HepG2 (cell line): ENCODE data around the gene STAT4. TPM values are rescaled to one million over a fixed set of nuclear protein-coding genes. Genes with fewer than 3 reads are reported as not detected.
A peak's percentile ranks its signal among the peaks of the same experiment; 100 is the strongest.

ENCODE experiments used
- ADNP ChIP-seq: sonication (generic); formaldehyde crosslinking; IDR thresholded peaks from 2 replicates; pipeline ENCODE4 v1.4.0; 2020; ENCODE audit warnings: missing genetic modification reagents
- CENPT ChIP-seq: sonication (generic); formaldehyde crosslinking; IDR thresholded peaks from 2 replicates; pipeline ENCODE4 v1.8.0; 2022; ENCODE audit warnings: low read depth, mild to moderate bottlenecking, moderate library complexity, missing genetic modification reagents
- GATAD2A ChIP-seq: IDR thresholded peaks from 2 replicates; pipeline ENCODE4 v1.6.1; 2016
- NFIB ChIP-seq: sonication (generic); formaldehyde crosslinking; IDR thresholded peaks from 2 replicates; pipeline ENCODE4 v1.9.0; 2021; ENCODE audit warnings: missing genetic modification reagents, mild to moderate bottlenecking, borderline replicate concordance
- POLR2AphosphoS2 ChIP-seq: IDR thresholded peaks from 2 replicates; pipeline ENCODE4 v1.6.1; 2011; ENCODE audit warnings: low read depth, low read length, improper control_type of control experiment
- PRMT3 ChIP-seq: sonication (generic); formaldehyde crosslinking; IDR thresholded peaks from 2 replicates; pipeline ENCODE4 v1.8.1; 2022; ENCODE audit warnings: low read depth, mild to moderate bottlenecking, moderate library complexity, missing genetic modification reagents, borderline replicate concordance
- SIX1 ChIP-seq: sonication (generic); formaldehyde crosslinking; IDR thresholded peaks from 2 replicates; pipeline ENCODE4 v1.4.0; 2020; ENCODE audit warnings: missing genetic modification reagents, borderline replicate concordance
- SMYD3 ChIP-seq: sonication (generic); formaldehyde crosslinking; IDR thresholded peaks from 2 replicates; pipeline ENCODE4 v1.8.1; 2023; ENCODE audit warnings: mild to moderate bottlenecking, missing genetic modification reagents
- SP1 ChIP-seq, 2 experiments: fragments of 450-650 bp in 1 of 2; sonication (generic) in 1 of 2; formaldehyde crosslinking in 1 of 2; IDR thresholded peaks; 2 replicates each; pipeline versions ENCODE4 v1.4.0 to v1.6.1; 2016 to 2020; ENCODE audit warnings: missing genetic modification reagents in 1 of 2
- SP5 ChIP-seq: IDR thresholded peaks from 2 replicates; pipeline ENCODE4 v1.6.1; 2016; ENCODE audit warnings: low read depth, borderline replicate concordance
- ZNF142 ChIP-seq: sonication (generic); formaldehyde crosslinking; IDR thresholded peaks from 2 replicates; pipeline ENCODE4 v1.4.0; 2020; ENCODE audit warnings: missing genetic modification reagents
- ZNF18 ChIP-seq: sonication (generic); formaldehyde crosslinking; IDR thresholded peaks from 2 replicates; pipeline ENCODE4 v1.8.0; 2022; ENCODE audit warnings: mild to moderate bottlenecking, missing genetic modification reagents; ENCODE audit not compliant: insufficient replicate concordance
- ZNF292 ChIP-seq: sonication (generic); formaldehyde crosslinking; IDR thresholded peaks from 2 replicates; pipeline ENCODE4 v1.8.1; 2022; ENCODE audit warnings: mild to moderate bottlenecking, low read depth, missing genetic modification reagents, borderline replicate concordance
- ZNF543 ChIP-seq: sonication (generic); formaldehyde crosslinking; IDR thresholded peaks from 2 replicates; pipeline ENCODE4 v1.4.0; 2020; ENCODE audit warnings: mild to moderate bottlenecking, missing genetic modification reagents
- ZNF549 ChIP-seq: sonication (generic); formaldehyde crosslinking; IDR thresholded peaks from 2 replicates; pipeline ENCODE4 v1.5.0; 2020; ENCODE audit warnings: missing genetic modification reagents
- ZNF672 ChIP-seq: sonication (generic); formaldehyde crosslinking; IDR thresholded peaks from 2 replicates; pipeline ENCODE4 v1.8.1; 2022; ENCODE audit warnings: missing genetic modification reagents
- ZNF737 ChIP-seq: sonication (generic); formaldehyde crosslinking; IDR thresholded peaks from 2 replicates; pipeline ENCODE4 v1.5.0; 2020; ENCODE audit warnings: missing genetic modification reagents, mild to moderate bottlenecking, borderline replicate concordance
- ZNF773 ChIP-seq: sonication (generic); formaldehyde crosslinking; IDR thresholded peaks from 2 replicates; pipeline ENCODE4 v1.4.0; 2020; ENCODE audit warnings: missing genetic modification reagents, borderline replicate concordance
- polyA plus RNA-seq, 8 experiments: library from polyadenylated mRNA; depleted of rRNA in 3 of 8; stranded (reverse) in 7 of 8; unstranded in 1 of 8; fragments of >200 nt; fragmentation: Illumina TruSeq in 4 of 8; extraction: Trizol in 4 of 8; gene quantifications; 2 replicates each; pipeline versions ENCODE4 v1.2.1 to v1.2.3, GENCODE V29; 2011 to 2016; ENCODE audit warnings: low read depth in 4 of 8, missing spikeins in 1 of 8, mixed read lengths in 1 of 8; ENCODE audit not compliant: insufficient read depth in 1 of 8
- total RNA-seq, 5 experiments: library from RNA; depleted of rRNA; stranded (reverse); fragments of >200 nt; fragmentation: Illumina TruSeq; extraction: Trizol; gene quantifications; 2 replicates each; pipeline ENCODE4 v1.2.3, GENCODE V29; 2016; ENCODE audit warnings: low read depth in 1 of 5
- TF ChIP-seq, protein P1 (sequence below): IDR thresholded peaks from 2 replicates; pipeline ENCODE4 v1.6.1; 2018; ENCODE audit warnings: missing genetic modification reagents, mild to moderate bottlenecking, missing compliant biosample characterization
- TF ChIP-seq, protein P2 (sequence below): sonication (generic); formaldehyde crosslinking; IDR thresholded peaks from 2 replicates; pipeline ENCODE4 v1.4.0; 2020; ENCODE audit warnings: missing genetic modification reagents

STAT4 gene
- total and polyA plus RNA-seq, 2 of the 13 experiments (the other 11 are each of a cell fraction or from before 2014, with no cell fraction given) = 0.37 TPM; not detected in 1

GRCh38 chr2:191013932-191014652, 136.7 kb downstream of the STAT4 start, which contains the start of gene STAT1 (continued):
- TF ChIP-seq SMYD3 (CRISPR knock-in tag) = peak; percentile 82
- TF ChIP-seq ZNF18 (CRISPR knock-in tag) = no peak
- peak; percentile 67; the same call in 1 of the 2 replicates for TF ChIP-seq SIX1 (CRISPR knock-in tag)
- peak; percentile 90; the same call in 1 of the 2 replicates for TF ChIP-seq PRMT3 (CRISPR knock-in tag)
- peak; percentile 82; the same call in 1 of the 2 replicates for TF ChIP-seq ZNF672
- no peak for TF ChIP-seq ADNP (CRISPR knock-in tag)
- TF ChIP-seq NFIB = 0 out of 2 replicates have a peak, but pooled peaks have one; percentile 9
- TF ChIP-seq ZNF773 = no peak
- TF ChIP-seq ZNF292 (CRISPR knock-in tag) = peak; percentile 70; the same call in 1 of the 2 replicates
- peak; percentile 95; the same call in 1 of the 2 replicates for TF ChIP-seq ZNF737
- peak; percentile 100 for TF ChIP-seq SP5 (CRISPR knock-in tag)
- TF ChIP-seq GATAD2A = peak; percentile 79
- TF ChIP-seq ZNF142 (CRISPR knock-in tag) = peak; percentile 72
- TF ChIP-seq, protein P1, sequence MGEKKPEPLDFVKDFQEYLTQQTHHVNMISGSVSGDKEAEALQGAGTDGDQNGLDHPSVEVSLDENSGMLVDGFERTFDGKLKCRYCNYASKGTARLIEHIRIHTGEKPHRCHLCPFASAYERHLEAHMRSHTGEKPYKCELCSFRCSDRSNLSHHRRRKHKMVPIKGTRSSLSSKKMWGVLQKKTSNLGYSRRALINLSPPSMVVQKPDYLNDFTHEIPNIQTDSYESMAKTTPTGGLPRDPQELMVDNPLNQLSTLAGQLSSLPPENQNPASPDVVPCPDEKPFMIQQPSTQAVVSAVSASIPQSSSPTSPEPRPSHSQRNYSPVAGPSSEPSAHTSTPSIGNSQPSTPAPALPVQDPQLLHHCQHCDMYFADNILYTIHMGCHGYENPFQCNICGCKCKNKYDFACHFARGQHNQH (CRISPR knock-in tag) = peak; percentile 96
- TF ChIP-seq SP1 (IDR thresholded peaks at IDR 0.05) = no peak
- peak; percentile 97 for TF ChIP-seq SP1 (CRISPR knock-in tag; IDR thresholded peaks at IDR 0.05)
- peak; percentile 92 for TF ChIP-seq CENPT
- TF ChIP-seq ZNF549 (CRISPR knock-in tag) = no peak
- no peak for TF ChIP-seq POLR2AphosphoS2
- peak; percentile 78 for TF ChIP-seq ZNF543 (CRISPR knock-in tag)
- TF ChIP-seq, protein P2, sequence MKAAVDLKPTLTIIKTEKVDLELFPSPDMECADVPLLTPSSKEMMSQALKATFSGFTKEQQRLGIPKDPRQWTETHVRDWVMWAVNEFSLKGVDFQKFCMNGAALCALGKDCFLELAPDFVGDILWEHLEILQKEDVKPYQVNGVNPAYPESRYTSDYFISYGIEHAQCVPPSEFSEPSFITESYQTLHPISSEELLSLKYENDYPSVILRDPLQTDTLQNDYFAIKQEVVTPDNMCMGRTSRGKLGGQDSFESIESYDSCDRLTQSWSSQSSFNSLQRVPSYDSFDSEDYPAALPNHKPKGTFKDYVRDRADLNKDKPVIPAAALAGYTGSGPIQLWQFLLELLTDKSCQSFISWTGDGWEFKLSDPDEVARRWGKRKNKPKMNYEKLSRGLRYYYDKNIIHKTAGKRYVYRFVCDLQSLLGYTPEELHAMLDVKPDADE (CRISPR knock-in tag) = no peak
